ENCODE results near the gene LST1.
"Not testable (repeated sequence)": the region's sequence is repeated elsewhere in the genome, so short reads cannot be mapped to it uniquely, and the experiment has no call there.

Gene LST1

DNA sequence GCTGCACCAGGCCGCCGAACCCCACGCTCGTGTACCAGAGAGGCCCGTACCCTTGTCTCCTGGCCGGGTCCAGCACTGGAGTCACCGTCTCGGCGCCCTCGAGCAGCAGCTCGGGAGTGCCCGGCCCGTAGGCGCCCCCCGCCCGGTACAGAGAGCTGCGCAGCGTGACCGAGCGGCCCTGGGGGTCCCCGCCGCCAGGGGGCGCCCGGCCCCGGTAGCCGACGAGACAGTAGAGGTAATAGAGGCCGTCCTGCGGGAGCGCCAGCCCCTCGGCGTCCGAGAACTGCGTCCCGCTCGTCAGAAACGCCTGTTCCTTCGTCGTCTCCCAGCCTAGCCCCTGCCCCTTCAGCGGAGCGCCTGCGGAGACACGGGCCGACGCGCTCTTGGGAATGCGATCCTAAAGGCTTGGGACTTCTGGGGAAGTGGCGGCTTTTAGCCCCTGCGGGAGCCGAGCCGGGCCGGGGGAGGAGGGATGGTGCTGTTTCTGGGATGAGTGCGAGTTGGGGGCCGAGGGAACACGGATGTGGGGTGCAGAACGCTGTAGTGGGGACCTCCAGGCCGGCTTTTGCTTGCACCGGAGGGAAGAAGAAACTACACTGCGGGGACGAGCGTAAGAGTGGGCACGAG, 5.2 kb upstream of the LST1 start:
- DNase-seq (ENCODE audit: low spot score), result peak; percentile 89

- DNase-seq (ENCODE audit: low spot score), result peak; percentile 27
Observed at GRCh38 chr6:31581434-31582229, 4.4 kb upstream of the LST1 start.

DNA sequence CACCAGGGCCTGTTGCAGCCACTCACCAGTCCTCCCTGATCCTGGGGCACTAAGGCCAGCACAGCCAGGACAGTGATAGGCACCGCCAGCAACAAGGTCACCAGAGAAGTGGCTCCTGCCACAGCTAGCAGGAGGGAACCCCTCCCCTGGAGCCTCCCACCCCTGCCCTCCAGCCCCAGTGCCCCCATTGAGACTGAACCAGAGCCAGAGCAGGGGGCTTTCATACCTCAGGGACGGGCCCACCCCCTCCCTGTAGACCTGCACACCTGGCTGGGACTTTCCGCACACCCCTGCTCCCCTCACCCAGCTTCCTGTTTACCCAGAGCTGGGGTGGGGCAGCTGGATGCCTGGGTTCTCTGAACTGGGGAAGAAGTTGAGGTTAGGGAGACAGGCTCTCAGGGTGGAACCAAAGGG, 3.8 kb upstream of the LST1 start, which contains the start of gene LTB:
Gene LTB, minus strand, starts transcription at position 195 of the 414 bp plus-strand sequence. Its CDS starts 7 bp downstream, at position 188.
- peak; percentile 90 for DNase-seq (ENCODE audit: low spot score)

DNA sequence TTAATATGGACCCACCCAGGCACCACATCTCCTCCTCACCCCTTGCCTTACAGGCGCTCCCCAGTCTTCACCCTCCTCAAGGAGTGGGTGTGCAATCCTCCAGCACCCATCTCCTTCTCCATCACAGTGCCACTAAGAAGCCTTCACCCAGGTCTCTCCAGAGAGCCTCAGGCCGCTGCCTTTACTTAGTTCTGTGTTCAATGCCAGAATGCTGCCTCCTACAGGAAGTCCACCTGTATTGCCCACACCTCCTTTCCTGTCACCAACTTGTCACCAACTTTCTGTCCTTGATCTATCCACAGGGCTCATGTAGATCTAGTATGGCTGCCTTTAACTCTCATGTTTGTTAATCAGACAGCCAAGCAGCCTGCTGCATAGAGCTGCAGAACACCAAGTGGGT, 586 bp upstream of the LST1 start:
- DNase-seq (ENCODE audit: low spot score), result peak; percentile 71

DNA sequence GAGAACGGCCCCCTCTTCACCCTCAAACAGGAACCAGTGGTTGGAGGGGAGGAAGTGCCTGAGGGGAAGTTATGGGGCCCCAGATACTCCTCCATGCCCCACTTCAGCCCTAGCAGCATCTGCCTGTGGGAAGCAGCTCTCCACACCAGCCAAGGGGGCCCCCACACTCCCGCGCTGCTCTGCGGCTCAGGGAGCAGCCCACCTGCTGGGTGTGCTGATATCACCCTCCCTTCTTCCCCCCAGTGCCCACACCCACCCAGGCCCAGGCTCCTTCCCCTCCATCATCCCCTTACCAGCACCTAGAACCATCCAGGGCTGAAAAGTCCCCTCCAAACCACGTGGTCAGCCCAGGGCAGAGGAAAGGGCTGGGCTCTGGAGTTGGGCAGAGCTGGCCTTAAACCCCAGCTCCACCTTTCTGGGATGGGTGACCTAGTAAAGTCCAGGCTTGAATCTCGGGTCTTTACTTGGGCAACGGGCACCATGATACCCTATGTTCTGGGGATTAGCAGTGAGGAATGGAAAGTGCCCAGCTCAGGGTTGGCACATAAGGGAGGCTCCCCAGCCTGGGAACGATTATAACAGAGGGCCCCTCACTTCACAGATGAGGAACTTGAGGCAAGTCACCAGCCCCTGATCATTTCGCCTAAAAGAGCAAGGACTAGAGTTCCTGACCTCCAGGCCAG, 663 bp downstream of the LST1 start:
- DNase-seq (ENCODE audit: low spot score), result peak; percentile 53

GRCh38 chr6:31587791-31588777, 2.0 kb downstream of the LST1 start:
- DNase-seq (ENCODE audit: low spot score), result no peak

DNA sequence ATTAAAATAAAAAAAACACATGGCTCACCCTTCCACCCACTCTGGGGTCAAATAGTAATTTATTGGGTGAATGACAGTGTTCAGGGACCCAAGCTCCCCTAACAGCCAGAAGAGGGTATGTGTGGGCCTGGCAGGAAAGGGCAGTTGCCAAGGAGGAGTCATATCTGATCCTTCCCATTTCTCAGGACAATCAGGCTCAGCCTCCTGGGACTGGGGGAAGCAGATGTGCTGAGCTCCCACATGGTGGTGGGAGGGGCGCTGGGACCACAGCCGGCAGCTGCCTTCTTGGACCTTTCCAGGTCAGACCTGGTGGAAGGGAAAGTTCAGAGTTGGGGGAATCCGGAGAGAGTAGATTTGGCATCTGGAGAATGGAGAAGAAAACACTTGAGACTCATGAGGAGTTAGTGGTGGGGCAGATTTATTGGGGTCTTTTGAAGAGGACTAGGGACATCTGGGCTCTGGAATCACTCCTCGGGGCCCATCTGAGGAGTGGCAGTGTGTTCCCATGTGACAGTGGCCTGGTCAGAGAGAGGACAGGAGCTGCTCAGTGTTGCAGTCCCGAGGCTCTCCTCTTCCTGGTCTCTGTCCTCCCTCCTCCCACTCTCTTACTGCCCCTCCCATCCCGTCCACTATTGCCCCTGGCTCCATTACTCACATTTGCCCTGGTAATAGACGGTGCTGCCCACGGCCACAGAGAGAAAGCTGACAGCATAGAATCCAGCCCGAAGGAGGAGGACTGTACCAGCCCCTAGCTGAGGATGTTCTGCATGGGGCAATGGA, 3.0 kb downstream of the LST1 start:
- DNase-seq (ENCODE audit: low spot score), result no peak

DNA sequence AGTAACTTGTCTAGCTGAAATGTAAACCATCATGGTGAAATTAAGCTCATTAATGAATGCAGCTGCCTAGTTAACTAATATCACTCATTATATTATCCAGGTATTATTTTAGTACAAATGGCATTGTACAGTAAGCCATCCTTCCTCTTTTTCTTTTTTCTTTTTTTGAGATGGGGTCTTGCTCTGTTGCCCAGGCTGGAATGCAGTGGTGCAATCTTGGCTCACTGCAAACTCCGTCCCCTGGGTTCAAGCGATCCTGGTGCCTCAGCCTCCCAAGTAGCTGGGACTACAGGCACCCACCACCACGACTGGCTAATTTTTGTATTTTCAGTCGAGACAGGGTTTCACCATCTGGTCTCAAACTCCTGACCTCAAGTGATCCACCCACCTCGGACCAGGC, 4.6 kb downstream of the LST1 start:
- not testable (repeated sequence) for DNase-seq (ENCODE audit: low spot score)

DNA sequence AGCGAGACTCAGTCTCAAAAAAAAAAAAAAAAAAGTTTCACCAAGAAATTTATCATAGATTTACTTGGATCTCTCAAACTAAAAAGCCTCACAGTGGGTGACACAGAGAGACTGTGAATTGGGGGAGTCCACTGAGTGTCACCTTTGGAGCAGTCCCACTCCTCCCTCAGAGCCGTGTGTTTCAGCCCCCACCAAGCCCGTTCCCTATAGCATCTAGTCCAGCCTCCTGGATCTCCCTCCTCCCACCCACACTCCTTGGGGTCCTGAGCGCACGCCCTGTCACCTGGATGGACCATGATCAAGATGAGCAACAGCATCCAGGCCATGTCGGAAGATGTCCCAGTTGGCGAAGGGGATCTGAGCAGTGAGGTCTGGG, 6.3 kb downstream of the LST1 start:
- DNase-seq (ENCODE audit: low spot score), result no peak

- DNase-seq (ENCODE audit: low spot score), result peak; percentile 80
Observed at GRCh38 chr6:31597006-31597405, 10.9 kb downstream of the LST1 start.

DNA sequence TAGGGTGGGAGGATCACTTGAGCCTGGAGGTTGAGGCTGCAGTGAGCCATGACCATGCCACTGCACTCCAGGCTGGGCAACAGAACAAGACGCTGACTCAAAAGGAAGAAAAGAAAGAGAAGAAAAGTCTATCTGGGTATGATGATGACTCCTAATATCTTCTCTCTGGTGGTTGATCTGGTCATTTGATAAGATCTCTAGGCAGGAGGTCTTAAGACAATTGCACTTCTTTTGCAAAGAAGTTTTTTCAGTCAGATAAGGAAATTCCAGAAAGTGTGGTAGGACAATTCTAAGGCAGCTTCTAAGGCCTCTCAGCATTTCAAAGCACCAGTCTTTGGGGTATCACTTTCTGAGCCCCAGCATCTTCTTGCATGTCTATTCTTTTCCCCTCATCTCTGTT, 21.2 kb downstream of the LST1 start:
- no peak for DNase-seq (ENCODE audit: low spot score)

DNA sequence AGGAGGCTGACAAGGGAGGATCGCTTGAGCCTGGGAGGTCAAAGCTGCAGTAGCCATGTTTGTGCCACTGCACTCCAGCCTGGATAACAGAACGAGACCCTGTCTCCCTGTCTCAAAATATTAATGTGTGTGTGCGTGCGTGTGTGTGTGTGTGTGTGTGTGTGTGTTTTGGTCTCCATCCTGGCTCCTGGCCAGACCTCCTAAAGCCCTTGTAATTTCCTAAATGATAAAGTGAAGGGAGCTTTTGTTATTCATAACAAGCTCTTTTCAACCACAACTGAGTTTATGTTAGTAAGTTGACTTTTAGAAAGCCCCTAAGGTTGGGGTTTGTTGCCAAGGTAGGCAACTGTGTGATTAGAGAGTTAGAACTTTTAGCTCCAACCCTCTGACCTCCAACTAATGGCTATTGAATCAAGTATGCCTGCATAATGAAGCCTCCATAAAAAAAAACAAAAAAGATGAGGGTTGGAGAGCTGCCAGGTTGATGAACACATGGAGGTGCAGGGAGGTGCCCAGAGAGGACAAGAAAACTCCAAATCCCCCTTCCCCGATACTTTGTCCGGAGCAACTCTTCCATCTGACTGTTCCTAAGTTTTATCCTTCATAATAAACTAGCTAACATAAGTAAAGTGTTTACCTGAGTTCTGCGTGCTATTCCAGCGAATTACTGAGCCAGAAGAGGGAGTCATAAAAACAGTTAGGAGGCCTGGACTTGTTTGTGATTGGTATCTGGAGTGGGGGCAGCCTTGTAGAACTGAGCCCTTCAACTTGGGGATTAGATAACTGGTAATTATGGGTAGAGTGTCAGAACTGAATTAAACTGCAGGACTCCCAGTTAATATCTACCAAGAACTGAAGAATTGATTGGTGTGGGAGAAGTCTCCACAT, 23.7 kb downstream of the LST1 start:
- no peak for DNase-seq (ENCODE audit: low spot score)

GRCh38 chr6:31610968-31611367, 24.9 kb downstream of the LST1 start:
- no peak for DNase-seq (ENCODE audit: low spot score)

- DNase-seq (ENCODE audit: low spot score), result no peak
Observed at GRCh38 chr6:31614075-31614619, 28.1 kb downstream of the LST1 start.

- no peak for DNase-seq (ENCODE audit: low spot score)
Observed at GRCh38 chr6:31614684-31615578, 28.9 kb downstream of the LST1 start, which contains the start of gene AIF1. AIF1 (plus strand) TSS chr6:31615234; CDS start chr6:31615330, 96 bp downstream.

DNA sequence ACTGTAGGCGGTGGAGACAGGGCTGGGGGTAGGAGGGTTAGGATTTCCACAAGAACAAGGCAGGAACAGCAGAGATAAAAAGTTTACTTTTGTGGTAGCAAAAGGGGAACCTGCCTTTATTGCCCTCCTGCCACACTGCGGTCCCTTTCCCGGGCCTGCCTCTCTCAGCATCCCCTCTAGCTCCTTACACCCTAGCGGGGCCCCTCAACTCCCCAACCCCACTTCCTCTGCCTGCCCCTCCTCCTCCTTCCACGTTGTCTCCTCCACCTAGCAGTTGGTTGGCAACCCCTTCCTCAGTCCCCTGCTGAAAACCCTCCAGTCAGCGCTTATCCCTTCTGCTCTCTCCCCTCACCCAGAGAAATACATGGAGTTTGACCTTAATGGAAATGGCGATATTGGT, 29.7 kb downstream of the LST1 start:
- DNase-seq (ENCODE audit: low spot score), result peak; percentile 47

GRCh38 chr6:31617010-31617409, 30.9 kb downstream of the LST1 start:
- DNase-seq (ENCODE audit: low spot score), result no peak

DNA sequence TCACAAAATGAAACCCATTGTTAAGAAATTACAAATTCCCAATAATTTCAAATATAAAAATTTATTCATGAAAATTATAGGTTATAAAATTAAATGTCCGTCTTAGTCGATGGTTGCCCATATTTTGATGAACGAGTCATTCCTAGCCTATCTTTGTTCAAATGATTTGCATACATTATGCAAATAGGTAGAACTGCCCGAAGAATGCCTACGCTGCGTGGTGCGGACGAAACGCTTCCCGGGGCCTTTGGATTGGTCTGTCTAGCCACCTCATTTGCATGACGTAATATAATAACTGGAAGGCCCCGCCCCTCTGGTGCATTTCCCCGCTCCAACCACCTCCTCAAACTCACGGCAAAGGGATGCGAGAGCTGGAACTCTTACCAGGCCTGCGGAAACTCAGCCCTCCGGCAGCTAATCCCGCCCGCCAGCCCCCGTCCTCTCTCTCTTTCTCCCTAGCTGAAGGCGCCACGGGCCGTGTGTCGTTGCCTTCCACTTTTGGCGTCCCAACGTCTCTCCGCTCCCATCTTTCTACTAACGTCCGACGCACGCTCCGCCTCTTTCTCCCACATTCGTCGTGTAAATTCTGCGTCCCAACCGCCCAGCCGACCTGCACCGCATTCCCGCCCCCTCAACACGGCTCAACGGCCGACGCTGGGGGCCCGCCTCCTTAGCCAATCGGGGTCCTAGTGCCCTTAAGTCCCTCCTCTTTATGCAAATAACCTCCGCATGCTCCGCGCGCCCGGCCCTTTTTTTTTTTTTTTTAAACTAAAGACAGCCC, 33.9 kb downstream of the LST1 start:
- DNase-seq (ENCODE audit: low spot score), result peak; percentile 99
